Thoracic aorta (tissue), 2 donors: Measurements from ENCODE around the gene DDR2. TPM values are rescaled to one million over a fixed set of nuclear protein-coding genes. Genes with fewer than 3 reads are reported as not detected.

Experiments used
- ATAC-seq: fragments of 150-250 bp; one replicate; pipeline ENCODE4 v1.8.0; 2017; ENCODE audit warnings: low read depth; ENCODE audit not compliant: insufficient number of reproducible peaks, low FRiP score
- DNase-seq: peaks from one replicate; pipeline ENCODE4 v3.0.0-alpha.2; 2020; ENCODE audit warnings: low spot score
- H3K27ac ChIP-seq, 2 donors: fragments of 200-600 bp; sonication (generic); 1 replicate in 1 of 2; 2 replicates in 1 of 2; pipeline ENCODE4 v1.5.1; 2016; ENCODE audit warnings: mild to moderate bottlenecking in 2 of 2, moderate library complexity in 2 of 2
- H3K27me3 ChIP-seq: fragments of 200-600 bp; sonication (generic); replicated peaks from 2 replicates; pipeline ENCODE4 v1.6.0; 2016; ENCODE audit warnings: mild to moderate bottlenecking; ENCODE audit not compliant: insufficient read depth
- H3K36me3 ChIP-seq: fragments of 200-600 bp; sonication (generic); one replicate; pipeline ENCODE4 v1.5.1; 2016
- H3K4me1 ChIP-seq, 2 donors: fragments of 200-600 bp; sonication (generic); 1 replicate in 1 of 2; 2 replicates in 1 of 2; pipeline versions ENCODE4 v1.5.1 to v1.6.0; 2016; ENCODE audit warnings: low read depth in 2 of 2, mild to moderate bottlenecking in 1 of 2; ENCODE audit not compliant: control insufficient read depth in 1 of 2
- H3K4me3 ChIP-seq: fragments of 200-600 bp; sonication (generic); 2 replicates; pipeline ENCODE4 v1.5.1; 2016; ENCODE audit warnings: mild to moderate bottlenecking
- H3K9me3 ChIP-seq: fragments of 200-600 bp; sonication (generic); 2 replicates; pipeline ENCODE4 v1.5.1; 2016
- total RNA-seq, 2 donors: library from RNA; depleted of rRNA; stranded (reverse); fragments of >200 nt; gene quantifications; one replicate each; pipeline versions ENCODE4 v1.1.0 to v1.2.3, GENCODE V29; 2016
- TF ChIP-seq, protein P1 (sequence below): fragments of 200-600 bp; sonication (generic); IDR thresholded peaks from one replicate; pipeline ENCODE4 v1.5.1; 2019; ENCODE audit warnings: antibody characterized with exemption

The DDR2 gene
- total RNA-seq, 2 donors from 2014 or later: 133 to 144 TPM

DNA sequence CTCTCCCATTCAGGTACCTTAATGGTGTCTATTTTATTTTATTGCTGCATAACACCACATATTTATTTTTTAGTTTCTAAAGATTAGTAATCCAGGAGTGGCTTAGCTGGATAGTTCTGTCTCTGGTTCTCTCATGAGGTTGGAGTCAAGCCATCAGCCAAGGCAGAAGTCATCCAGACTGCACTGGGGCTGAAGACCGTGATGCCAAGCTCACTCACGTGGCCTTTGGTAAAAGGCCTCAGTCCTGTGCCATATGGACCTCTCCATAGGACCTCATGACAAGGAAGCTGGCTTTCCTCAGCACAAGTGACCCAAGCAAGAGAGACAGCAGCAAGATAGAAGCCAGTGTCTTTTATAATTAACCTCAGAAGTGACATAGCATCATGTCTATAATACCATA is 23.0 kb upstream of the DDR2 start:
- H3K36me3 ChIP-seq: no peaks in the 10 kb centered on the region
- H3K27ac ChIP-seq: no peak overlapping the region
- H3K9me3 ChIP-seq: no peaks in the 10 kb centered on the region
- no peaks in the 10 kb centered on the region for H3K27me3 ChIP-seq
- H3K4me3 ChIP-seq: no peak overlapping the region
- no peak for DNase-seq
- ATAC-seq: no peak
- TF ChIP-seq, protein P1, sequence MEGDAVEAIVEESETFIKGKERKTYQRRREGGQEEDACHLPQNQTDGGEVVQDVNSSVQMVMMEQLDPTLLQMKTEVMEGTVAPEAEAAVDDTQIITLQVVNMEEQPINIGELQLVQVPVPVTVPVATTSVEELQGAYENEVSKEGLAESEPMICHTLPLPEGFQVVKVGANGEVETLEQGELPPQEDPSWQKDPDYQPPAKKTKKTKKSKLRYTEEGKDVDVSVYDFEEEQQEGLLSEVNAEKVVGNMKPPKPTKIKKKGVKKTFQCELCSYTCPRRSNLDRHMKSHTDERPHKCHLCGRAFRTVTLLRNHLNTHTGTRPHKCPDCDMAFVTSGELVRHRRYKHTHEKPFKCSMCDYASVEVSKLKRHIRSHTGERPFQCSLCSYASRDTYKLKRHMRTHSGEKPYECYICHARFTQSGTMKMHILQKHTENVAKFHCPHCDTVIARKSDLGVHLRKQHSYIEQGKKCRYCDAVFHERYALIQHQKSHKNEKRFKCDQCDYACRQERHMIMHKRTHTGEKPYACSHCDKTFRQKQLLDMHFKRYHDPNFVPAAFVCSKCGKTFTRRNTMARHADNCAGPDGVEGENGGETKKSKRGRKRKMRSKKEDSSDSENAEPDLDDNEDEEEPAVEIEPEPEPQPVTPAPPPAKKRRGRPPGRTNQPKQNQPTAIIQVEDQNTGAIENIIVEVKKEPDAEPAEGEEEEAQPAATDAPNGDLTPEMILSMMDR: no peak
- peaks cover 5 to 14% of the 10 kb centered on the region in 2 donors for H3K4me1 ChIP-seq

DNA sequence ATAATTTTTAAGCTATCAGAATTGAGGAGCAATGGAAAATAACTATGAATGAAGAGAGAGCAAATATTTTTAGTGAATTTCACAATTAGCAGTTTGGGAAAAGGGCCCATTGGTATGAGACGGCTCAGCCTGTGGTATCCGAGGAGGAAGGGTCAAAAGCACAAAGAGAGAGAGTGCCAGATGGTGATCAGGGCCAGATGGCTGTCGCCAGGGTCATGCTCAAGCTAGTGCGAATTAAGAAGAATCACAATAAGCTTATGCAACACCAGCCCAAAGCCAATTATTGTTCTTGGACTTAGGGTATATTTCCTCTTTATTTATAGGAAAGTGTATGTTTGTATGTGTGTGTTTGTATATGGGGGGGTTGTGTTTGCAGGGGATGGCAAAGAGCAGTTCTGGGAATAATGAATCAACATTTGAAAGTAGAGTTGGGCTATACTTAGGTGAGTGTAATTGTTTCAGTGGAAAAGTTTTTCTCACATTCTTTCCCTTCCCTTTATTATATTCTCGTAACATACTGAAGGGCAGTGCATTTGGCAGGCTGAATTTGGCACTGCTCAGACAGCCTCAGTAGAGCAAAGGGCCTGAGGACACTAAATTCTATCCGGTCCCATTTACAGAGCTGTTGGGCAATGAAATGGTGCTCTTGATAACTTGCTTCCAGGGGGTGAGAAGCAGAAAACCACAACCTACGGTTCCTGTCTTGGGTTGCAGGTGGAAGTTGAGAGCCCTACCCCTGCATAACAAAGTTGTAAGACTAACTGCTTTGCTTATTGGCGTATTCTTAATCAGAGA is 19.5 kb upstream of the DDR2 start:
- DNase-seq (no peak), ATAC-seq (peak; percentile 45)
- Histone ChIP-seq H3K36me3 (no peaks in the 10 kb centered on the region), H3K27ac (peak overlapping the region; percentile 76 to 77), H3K27me3 (no peaks in the 10 kb centered on the region), H3K4me1 (peaks cover 5 to 14% of the 10 kb centered on the region in 2 donors), H3K9me3 (peaks cover 11% of the 10 kb centered on the region), H3K4me3 (peak overlapping the region; percentile 27)
- TF ChIP-seq, protein P1: no peak

DNA sequence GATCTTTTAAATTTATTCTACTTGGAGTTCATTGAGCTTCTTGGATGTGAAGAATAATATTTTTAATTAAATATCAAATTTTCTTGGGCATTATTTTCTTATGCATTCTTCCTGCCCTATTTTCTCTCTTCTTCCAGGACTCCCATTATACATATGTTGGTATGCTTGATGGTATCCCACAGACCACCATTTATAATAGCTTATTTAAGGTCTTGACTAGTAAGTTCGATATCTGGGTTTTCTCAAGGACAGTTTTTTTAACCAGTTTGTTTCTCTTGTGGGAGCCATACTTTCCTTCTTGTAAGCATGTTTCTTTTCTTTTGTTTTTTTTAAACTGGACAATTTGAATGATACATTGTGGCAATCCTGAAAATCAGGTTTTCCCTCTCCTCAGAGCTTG is 15.4 kb upstream of the DDR2 start:
- no peak for DNase-seq
- ATAC-seq: no peak
- Histone ChIP-seq H3K27ac (no peak overlapping the region), H3K4me1 (peaks cover 5 to 14% of the 10 kb centered on the region in 2 donors), H3K9me3 (peaks cover 12% of the 10 kb centered on the region), H3K4me3 (no peak overlapping the region), H3K27me3 (no peaks in the 10 kb centered on the region), H3K36me3 (no peaks in the 10 kb centered on the region)
- TF ChIP-seq, protein P1: no peak

DNA sequence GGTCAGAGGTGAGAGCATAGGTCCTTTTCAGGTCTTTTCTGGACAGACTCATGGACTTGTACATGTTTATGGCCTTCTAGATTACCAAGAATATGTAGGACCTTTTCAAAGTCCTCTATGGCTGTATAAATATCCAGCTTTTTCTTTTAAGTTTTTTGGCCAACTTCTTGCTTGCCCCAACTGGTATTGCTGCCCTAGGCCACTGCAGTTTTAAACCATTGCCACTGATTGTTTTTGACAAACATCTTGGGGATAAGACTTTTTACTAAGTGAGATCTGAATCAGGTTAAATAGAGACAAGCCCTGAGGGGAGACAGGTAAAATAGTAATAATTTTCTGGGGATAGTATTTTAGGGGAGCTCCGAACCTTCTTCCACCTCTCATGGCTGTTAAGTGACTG is 14.8 kb upstream of the DDR2 start:
- Histone ChIP-seq H3K4me1 (peaks cover 5 to 11% of the 10 kb centered on the region in 2 donors), H3K27ac (no peak overlapping the region), H3K27me3 (no peaks in the 10 kb centered on the region), H3K36me3 (no peaks in the 10 kb centered on the region), H3K9me3 (peaks cover 12% of the 10 kb centered on the region), H3K4me3 (no peak overlapping the region)
- ATAC-seq (no peak), DNase-seq (no peak)
- TF ChIP-seq, protein P1: no peak

DNA sequence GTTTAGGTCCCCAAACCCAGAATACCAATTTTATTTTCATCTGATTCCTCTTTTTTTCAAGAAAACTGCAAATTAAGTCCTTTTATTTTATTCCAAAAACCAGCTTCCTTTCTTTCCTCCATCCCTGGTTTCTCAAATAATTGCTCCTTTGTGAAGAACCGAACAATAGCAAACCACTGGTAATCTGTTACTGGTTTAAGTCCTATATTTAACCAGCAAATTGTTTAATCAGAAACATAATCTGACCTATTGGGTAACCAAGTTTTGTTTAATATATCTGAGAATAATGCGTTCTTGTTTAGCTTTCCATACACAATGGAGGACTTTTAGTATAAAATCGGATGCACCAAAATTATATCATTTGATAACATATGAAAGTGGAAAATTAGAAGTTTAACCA is 13.2 kb upstream of the DDR2 start:
- Histone ChIP-seq H3K27me3 (no peaks in the 10 kb centered on the region), H3K9me3 (peaks cover 12% of the 10 kb centered on the region), H3K4me3 (no peak overlapping the region), H3K36me3 (no peaks in the 10 kb centered on the region), H3K27ac (no peak overlapping the region), H3K4me1 (no peaks in the 10 kb centered on the region)
- DNase-seq: no peak
- TF ChIP-seq, protein P1: no peak
- ATAC-seq: no peak
